PC-9 (cell line): ENCODE data around the gene SERINC5. TPM values are rescaled to one million over a fixed set of nuclear protein-coding genes. Genes with fewer than 3 reads are reported as not detected.

Experiments
- BruUV-seq: library from RNA; stranded (reverse); fragments of 400-500 nt; replicated peaks from 2 replicates; lab custom pipeline; 2021; lab: Mats Ljungman, UMichigan
- CTCF ChIA-PET: fragments of 300-600 bp; sonication (Branson Sonifier 250); formaldehyde crosslinking; loops from one replicate; lab custom pipeline; 2022; ENCODE audit warnings: antibody characterized with exemption; lab: Charles Lee
- POLR2A ChIA-PET: fragments of 300-600 bp; sonication (Branson Sonifier 250); formaldehyde crosslinking; loops from one replicate; lab custom pipeline; 2022; ENCODE audit warnings: antibody characterized with exemption; ENCODE audit not compliant: unreplicated experiment; lab: Charles Lee
- DNase-seq, 2 experiments: peaks; one replicate each; pipeline versions ENCODE4 v3.0.0 to v3.0.0-alpha.2; 2015 to 2022; ENCODE audit warnings: mixed read lengths in 1 of 2
- H2AFZ ChIP-seq: fragments of 200-600 bp; sonication (generic); 2 replicates; pipeline ENCODE4 v1.8.1; 2017; ENCODE audit warnings: antibody characterized with exemption
- H3F3A ChIP-seq: fragments of 200-600 bp; sonication (generic); 2 replicates; pipeline ENCODE4 v1.8.1; 2017; ENCODE audit warnings: antibody characterized with exemption, mild to moderate bottlenecking, low read depth; ENCODE audit not compliant: insufficient read depth
- H3K27ac ChIP-seq: fragments of 200-600 bp; sonication (generic); 2 replicates; pipeline ENCODE4 v1.6.1; 2016; ENCODE audit warnings: mixed run types
- H3K27me3 ChIP-seq: fragments of 200-600 bp; sonication (generic); 2 replicates; pipeline ENCODE4 v1.6.1; 2016; ENCODE audit warnings: low read depth, mixed run types; ENCODE audit not compliant: insufficient read depth
- H3K36me3 ChIP-seq: fragments of 200-600 bp; sonication (generic); 2 replicates; pipeline ENCODE4 v1.6.1; 2016; ENCODE audit warnings: low read depth, mixed run types
- H3K4me1 ChIP-seq: fragments of 200-600 bp; sonication (generic); replicated peaks from 2 replicates; pipeline ENCODE4 v1.6.1; 2016; ENCODE audit warnings: mixed run types; ENCODE audit not compliant: insufficient read depth
- H3K4me2 ChIP-seq: fragments of 200-600 bp; sonication (generic); 2 replicates; pipeline ENCODE4 v1.6.1; 2017; ENCODE audit warnings: mixed run types
- H3K4me3 ChIP-seq: fragments of 200-600 bp; sonication (generic); 2 replicates; pipeline ENCODE4 v1.6.1; 2016; ENCODE audit warnings: mixed run types
- H3K79me2 ChIP-seq: fragments of 200-600 bp; sonication (generic); 2 replicates; pipeline ENCODE4 v1.6.1; 2017; ENCODE audit warnings: low read depth, mixed run types
- H3K9me2 ChIP-seq: fragments of 200-600 bp; sonication (generic); 2 replicates; pipeline ENCODE4 v1.8.1; 2017; ENCODE audit warnings: mild to moderate bottlenecking; ENCODE audit not compliant: insufficient read depth
- H3K9me3 ChIP-seq: fragments of 200-600 bp; sonication (generic); 2 replicates; pipeline ENCODE4 v1.8.1; 2016; ENCODE audit warnings: low read depth; ENCODE audit not compliant: insufficient read depth
- H4K20me1 ChIP-seq: fragments of 200-600 bp; sonication (generic); 2 replicates; pipeline ENCODE4 v1.8.1; 2017; ENCODE audit not compliant: insufficient read depth
- EZH2 ChIP-seq: fragments of 200-600 bp; sonication (generic); IDR thresholded peaks from 2 replicates; pipeline ENCODE4 v1.8.0; 2017; ENCODE audit warnings: antibody characterized with exemption, low read depth
- intact Hi-C: fragments of 100-400 bp; cut with micrococcal nuclease; formaldehyde crosslinking; loops from one replicate; pipeline ENCODE4 v1.10.0; 2022; ENCODE audit not compliant: unreplicated experiment
- total RNA-seq: library from RNA; stranded (reverse); gene quantifications from 2 replicates; pipeline ENCODE4 v1.2.3, GENCODE V29; 2021
- TF ChIP-seq, protein P1 (sequence below): fragments of 200-600 bp; sonication (generic); conservative IDR thresholded peaks from 2 replicates; pipeline ENCODE4 v1.6.1; 2017; ENCODE audit warnings: mixed run types, antibody characterized with exemption, mild to moderate bottlenecking, moderate library complexity

Gene SERINC5
- total RNA-seq, 1 experiment from 2014 or later = 68.8 TPM

GRCh38 chr5:80240368-80240986, 15.4 kb downstream of the SERINC5 start:
- H3K4me1 ChIP-seq = peaks cover 10% of the 10 kb centered on the region
- BruUV-seq = no TSS peak
- H3K4me3 ChIP-seq = no peak overlapping the region
- intact Hi-C loops = no loop called here
- ChIA-PET POLR2A (no interaction called here), CTCF (interaction anchor here (0.7 kb wide), 1 partner anchor 137 kb away, joined by 8 read pairs; no protein-coding TSS in a partner anchor)
- H3K27me3 ChIP-seq = no peaks in the 10 kb centered on the region
- no peak overlapping the region for H3K4me2 ChIP-seq
- no peak for TF ChIP-seq EZH2
- TF ChIP-seq, protein P1, sequence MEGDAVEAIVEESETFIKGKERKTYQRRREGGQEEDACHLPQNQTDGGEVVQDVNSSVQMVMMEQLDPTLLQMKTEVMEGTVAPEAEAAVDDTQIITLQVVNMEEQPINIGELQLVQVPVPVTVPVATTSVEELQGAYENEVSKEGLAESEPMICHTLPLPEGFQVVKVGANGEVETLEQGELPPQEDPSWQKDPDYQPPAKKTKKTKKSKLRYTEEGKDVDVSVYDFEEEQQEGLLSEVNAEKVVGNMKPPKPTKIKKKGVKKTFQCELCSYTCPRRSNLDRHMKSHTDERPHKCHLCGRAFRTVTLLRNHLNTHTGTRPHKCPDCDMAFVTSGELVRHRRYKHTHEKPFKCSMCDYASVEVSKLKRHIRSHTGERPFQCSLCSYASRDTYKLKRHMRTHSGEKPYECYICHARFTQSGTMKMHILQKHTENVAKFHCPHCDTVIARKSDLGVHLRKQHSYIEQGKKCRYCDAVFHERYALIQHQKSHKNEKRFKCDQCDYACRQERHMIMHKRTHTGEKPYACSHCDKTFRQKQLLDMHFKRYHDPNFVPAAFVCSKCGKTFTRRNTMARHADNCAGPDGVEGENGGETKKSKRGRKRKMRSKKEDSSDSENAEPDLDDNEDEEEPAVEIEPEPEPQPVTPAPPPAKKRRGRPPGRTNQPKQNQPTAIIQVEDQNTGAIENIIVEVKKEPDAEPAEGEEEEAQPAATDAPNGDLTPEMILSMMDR = no peak
- peaks cover 9% of the 10 kb centered on the region for H3K9me3 ChIP-seq
- H3K27ac ChIP-seq = 0 out of 2 replicates have a peak overlapping the region, but pooled peaks have one; percentile 16
- no peak overlapping the region for H2AFZ ChIP-seq
- DNase-seq = no peak
- H3K36me3 ChIP-seq = peaks cover 39% of the 10 kb centered on the region
- no peaks in the 10 kb centered on the region; the same call in 1 of the 2 replicates for H4K20me1 ChIP-seq
- no peaks in the 10 kb centered on the region for H3K9me2 ChIP-seq
- H3F3A ChIP-seq = peaks cover 16% of the 10 kb centered on the region; the same call in 1 of the 2 replicates
- peaks cover 98% of the 10 kb centered on the region for H3K79me2 ChIP-seq

GRCh38 chr5:80239680-80240367, 16.0 kb downstream of the SERINC5 start:
- intact Hi-C loops = no loop called here
- ChIA-PET POLR2A (no interaction called here), CTCF (interaction anchor here (0.5 to 0.7 kb wide), 2 partner anchors 89 to 136 kb away, joined by 3 to 8 read pairs; no protein-coding TSS in a partner anchor)
- Histone ChIP-seq H3K36me3 (peaks cover 35% of the 10 kb centered on the region), H3K27ac (0 out of 2 replicates have a peak overlapping the region, but pooled peaks have one; percentile 16), H3K4me2 (no peak overlapping the region), H3K9me3 (peaks cover 9% of the 10 kb centered on the region), H3K9me2 (no peaks in the 10 kb centered on the region), H3F3A (peaks cover 12% of the 10 kb centered on the region; the same call in 1 of the 2 replicates), H3K27me3 (no peaks in the 10 kb centered on the region), H2AFZ (no peak overlapping the region), H4K20me1 (no peaks in the 10 kb centered on the region; the same call in none of the 2 replicates), H3K4me1 (peaks cover 3% of the 10 kb centered on the region), H3K4me3 (no peak overlapping the region), H3K79me2 (peaks cover 98% of the 10 kb centered on the region)
- no peak for DNase-seq
- no TSS peak for BruUV-seq
- TF ChIP-seq, protein P1 = no peak
- TF ChIP-seq EZH2 = no peak

GRCh38 chr5:80238778-80239679, 16.8 kb downstream of the SERINC5 start:
- Histone ChIP-seq H3K27me3 (no peaks in the 10 kb centered on the region), H3K79me2 (peaks cover 98% of the 10 kb centered on the region), H3K9me2 (no peaks in the 10 kb centered on the region), H3K4me1 (no peaks in the 10 kb centered on the region), H3F3A (peaks cover 12% of the 10 kb centered on the region; the same call in 1 of the 2 replicates), H2AFZ (no peak overlapping the region), H3K27ac (no peak overlapping the region), H3K9me3 (peaks cover 9% of the 10 kb centered on the region), H3K4me3 (no peak overlapping the region), H4K20me1 (peaks cover 8% of the 10 kb centered on the region), H3K36me3 (peaks cover 35% of the 10 kb centered on the region), H3K4me2 (no peak overlapping the region)
- ChIA-PET POLR2A (no interaction called here), CTCF (interaction anchor here (0.5 to 0.6 kb wide), 2 partner anchors 69 to 88 kb away, joined by 3 to 7 read pairs; no protein-coding TSS in a partner anchor)
- DNase-seq = no peak
- intact Hi-C loops = no loop called here
- no peak for TF ChIP-seq EZH2
- TF ChIP-seq, protein P1 = no peak
- no TSS peak for BruUV-seq
